Medulla oblongata (tissue), 1 donor: Measurements from ENCODE around the gene CAMTA1.

Experiments used
- DNase-seq: peaks from one replicate; pipeline ENCODE4 v3.0.0-alpha.2; 2015; ENCODE audit errors: extremely low spot score

CAMTA1 gene

DNA sequence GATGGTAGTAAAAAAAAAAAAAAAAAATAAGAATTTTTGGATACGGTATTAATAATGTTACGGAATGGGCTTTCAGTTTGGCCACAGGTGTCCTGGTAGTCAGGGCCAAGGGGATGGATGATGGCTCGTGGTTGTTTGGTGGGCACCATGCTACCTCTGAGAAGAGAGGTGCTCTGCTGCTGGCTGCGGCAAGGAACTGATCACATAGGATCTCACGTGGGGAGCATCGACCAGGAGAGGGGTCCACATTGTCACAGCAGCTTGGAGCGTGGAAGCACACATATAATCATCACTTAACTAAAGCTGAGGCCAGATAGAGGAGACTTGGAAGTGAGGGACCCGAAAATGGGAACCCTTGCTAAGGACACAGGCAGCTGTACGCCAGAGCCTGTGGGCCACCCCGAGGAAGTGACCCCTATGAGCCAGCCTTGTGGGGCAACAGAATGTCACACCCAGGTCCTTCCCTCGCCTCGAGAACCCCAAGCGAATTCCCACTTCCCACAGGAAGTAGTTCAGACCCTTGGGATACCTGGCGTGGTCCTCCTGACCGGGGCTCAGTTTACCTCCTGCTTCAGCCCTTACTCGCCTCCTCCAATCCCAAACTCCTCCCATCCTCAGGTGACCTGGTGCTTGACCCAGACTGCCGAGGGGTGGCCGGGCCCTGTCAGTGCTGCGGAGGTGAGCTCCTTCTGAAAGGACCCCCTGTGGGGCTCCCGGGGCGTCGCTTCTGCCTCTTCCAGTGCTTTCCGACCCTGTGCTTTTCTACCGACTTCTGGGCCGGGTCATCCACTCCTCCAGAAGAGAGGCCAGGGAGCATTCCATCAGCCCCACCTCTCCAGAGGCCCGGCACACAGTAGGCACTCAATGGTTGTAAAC, 222.0 kb downstream of the CAMTA1 start:
- DNase-seq: no peak

DNA sequence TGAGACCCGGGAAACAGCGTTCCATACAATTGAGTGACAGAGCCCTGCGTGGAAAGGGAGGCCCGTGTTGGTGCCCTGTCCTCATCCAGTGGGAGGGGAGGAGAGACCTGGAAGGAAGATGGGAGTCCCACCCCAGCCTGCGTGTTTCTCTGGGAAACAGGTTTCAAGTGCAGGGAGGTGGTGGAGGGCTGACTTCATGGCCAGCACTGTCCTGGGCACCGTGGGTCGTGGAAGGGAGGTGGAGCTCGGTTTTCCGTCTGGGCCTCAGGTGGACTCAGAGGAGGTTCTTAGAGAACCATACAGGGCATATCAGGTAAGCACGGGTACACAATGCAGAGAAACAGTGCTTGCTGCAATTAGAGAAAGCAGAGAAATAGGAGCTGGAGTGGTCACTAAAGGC, 222.6 kb downstream of the CAMTA1 start:
- DNase-seq: no peak

DNA sequence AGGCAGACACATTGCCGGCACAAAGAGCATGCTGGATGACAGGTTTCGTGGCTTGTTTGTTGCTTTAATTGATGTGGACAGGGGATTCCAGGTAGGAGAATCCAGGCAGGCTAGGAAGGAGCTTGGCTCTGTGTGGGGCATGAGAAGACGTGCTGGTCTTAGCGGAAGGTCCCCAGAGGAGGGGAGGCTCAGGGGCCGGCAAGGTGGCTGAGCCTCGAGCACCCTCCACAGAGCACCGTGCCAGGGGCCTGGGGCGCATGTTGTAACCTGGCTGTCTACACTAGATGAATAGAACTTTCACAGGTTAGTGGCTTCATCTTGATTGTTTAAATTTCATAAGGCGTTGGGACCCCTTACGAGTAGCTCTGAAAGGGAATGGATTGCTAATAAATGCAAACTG, 223.1 kb downstream of the CAMTA1 start:
- DNase-seq: no peak

DNA sequence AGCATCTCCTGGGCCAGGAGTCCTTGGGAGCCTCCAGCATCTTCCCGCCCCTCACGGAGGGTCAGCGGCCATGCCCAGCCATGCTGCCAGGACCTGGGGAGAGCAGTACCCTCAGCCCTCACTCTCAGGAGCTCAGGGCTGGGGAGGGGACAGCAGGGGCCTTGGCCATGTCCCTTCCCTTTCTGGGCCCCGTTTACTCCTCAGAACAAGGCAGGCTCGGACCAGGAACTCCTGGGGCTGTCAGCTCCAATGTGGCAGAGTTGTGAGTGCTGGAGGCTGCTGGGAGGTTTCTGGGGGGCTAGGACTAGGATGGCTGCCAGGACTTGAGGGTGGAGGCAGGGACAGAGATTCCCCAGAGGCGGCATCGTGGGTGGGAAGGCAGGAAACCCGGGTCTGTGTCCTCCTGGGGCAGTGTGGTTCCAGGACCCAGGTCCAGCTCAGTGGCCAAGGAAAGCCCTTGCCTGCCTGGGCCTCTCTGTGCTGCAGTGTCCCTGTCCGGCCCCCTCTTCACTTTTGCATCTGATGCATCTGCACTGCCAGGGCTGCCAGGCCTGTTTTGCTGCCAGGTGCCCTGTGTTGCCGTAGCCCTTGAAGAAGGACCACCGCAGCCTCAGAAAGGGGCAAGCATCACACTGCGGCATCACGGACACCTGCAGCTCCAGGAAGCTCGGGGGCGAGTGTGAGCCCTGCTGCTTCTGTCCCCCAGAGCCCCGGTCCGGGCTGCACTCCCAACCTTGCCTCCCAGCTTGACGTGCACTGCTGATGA, 223.9 kb downstream of the CAMTA1 start:
- no peak for DNase-seq

DNA sequence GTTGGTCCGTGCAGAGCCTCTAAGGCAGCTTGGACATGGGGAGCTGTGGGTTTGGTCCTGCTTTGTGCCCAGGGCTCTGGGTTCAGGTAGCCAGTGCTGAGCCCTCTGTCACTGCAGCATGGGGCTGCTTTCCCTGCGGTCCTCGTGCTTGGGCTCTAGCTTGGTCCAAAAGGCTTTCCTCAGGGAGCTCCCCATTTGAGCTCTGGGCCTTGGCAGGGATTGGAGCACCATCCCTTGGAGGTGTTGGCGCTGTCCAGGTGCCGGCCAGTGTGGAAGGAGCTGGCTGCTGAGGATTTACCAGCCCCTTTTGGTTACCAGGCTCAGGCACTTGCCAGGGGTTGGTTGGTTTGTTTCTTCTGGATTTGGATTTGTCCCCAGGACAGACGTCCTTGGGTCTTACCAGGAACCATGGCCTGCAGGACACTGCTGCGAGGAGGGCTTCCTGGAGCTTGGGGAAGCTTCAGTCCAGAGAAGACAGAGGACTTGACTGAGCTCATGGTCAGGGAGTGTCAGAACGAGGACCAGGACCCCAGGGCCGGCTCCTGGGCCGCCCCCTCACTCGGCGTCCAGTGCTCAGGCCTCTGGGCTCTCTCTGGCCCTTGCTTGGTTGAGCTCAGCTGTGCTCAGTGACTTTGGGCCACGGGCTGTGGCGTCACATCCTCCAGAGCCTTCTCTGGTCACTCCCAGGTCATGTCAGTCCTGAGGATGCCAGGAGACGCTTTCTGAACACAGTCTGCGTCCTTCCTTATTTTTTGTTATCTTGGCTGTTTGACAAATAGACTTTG, 224.7 kb downstream of the CAMTA1 start:
- DNase-seq: no peak

DNA sequence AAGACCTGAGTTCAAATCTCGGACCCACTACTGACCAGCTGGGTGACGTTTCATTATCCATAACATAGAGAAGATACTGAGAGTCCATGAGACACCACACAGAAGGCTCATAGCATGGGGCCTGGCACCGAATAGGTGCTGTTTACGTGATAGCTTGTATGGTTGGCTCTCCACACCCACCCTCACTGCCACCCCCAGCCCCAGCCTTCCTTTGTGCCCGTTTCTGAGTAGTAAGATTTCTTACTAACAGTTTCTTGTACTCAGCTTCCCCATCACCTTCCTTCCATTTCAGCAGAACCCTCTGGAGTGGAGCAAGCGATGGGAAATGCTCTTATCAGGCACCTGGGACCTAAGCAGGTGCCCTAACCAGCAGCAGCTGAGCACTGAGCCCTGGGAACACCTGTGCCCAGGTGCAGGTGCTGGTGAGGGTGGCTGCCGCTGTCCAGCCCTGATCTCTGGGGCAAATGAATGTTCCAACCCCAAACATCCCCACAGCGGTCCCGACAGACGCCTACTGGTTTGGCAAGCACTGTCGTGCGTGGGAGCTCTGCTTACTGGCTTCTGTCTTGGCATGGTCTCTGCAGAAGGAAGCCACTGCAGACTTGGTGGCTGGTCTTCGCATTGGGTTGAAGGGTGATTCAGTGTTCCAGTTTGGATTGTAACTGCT, 225.4 kb downstream of the CAMTA1 start:
- no peak for DNase-seq

DNA sequence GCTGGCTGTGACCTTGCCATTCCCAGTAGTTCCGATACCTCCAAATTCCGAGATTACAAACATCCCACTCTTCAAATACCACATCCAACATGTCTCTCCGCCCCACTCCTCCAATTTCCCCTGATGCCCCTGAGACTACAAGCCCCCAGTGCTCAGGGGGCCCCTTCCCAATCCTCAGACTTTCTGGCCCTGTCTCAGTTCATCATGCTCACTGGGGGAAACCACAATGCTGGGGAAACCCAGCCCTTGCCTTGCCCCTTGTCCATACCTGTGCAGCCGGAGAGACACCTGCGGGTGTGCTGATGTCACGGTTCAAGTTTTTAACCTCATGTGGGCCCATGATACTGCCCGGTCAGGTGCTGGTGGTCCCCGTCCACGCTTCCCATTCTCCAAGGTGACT, 226.6 kb downstream of the CAMTA1 start:
- DNase-seq: no peak

DNA sequence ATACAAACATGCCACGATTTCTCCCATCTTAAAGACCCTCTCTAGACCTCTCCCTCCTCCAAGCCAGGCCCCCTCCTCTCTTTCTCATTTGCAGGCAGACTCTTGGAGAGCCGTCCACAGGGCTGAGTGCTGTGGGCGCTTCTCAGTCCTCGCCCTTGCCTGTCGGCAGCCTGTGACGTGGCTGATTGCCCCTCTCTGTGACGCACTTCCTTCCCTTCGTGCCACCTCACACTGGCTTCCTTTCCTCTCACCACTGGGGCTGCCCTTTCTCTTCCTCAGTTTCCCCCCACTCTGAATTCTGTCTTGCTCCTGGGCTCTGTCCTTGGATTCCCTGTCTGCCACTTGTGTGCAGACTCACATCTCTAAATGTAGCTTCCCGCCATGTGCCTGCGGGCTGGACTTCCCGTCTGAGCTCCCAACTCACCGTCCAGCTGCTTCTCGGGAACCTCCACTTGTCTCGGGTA, 227.2 kb downstream of the CAMTA1 start:
- no peak for DNase-seq

DNA sequence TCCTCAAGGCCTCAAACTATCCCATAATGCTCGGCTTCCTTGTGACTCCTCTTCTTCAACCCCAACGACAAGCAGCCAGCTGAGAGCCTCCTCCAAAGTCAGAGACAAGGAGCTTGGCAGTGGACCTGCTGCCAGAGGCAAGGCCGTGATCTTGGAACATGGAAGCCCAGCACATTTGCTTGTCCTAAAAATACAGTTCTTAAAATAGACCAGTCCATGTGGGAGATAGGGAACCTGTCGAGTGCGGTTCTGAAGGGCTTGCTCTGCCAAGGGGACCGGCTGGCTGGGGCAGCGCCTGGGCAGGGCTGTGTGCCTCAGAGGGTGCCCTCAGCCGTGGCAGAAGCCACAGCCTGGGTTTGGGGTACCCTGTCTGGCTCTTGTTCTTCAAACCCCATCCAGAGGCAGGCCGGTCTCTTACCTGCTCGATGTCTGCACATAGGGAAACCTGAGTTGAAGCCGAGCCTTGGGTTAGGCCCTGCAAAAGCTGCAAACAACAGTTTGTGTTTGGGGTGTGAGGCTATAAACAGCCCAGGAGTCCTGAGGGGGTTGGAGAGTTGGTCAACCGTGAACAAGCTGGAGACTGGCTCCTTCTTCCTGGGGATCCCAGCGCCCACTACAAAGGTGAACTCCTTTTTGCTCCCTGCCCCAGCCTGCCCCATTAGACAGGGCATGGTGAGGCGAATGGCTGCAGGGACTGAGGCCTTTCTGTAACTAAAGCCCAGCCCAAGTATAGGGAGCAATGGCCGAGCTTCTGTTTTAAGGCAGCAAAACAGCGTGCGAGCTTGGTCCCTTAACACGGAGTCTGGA, 228.8 kb downstream of the CAMTA1 start:
- peak; percentile 7 for DNase-seq

DNA sequence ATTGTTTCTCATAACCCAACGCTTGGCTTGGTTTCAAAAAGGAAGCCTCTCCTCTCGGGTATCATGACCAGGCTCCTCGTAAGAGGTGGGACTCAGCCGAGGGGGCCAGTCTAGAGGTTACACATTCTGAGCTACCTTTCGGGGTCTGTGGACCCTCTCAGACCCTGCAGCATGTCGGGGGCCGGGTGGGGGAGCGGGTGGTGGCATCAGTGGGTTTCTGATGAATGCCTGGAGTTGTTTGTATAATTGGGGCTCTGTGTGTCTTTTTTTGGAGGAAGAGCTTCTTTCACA, 229.3 kb downstream of the CAMTA1 start:
- no peak for DNase-seq

DNA sequence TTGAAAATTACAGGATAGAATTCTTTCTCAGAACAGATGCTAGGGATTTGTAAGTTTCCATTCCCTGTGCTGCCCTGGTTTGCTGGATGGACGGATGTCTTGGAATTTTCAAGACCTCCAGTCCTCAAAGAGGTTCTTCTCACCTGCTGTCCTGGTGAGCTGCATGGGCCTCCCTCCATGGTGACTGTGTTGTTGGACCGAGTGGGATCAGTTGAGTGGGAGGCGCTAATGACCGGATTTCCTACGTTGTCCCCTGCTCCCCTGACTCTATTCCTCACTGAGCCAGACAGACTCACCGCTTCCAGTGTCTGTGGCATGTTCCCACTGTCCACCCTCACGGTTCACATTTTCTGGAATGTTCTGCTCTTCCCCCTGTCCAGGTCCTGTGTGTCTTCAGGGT, 229.8 kb downstream of the CAMTA1 start:
- no peak for DNase-seq

DNA sequence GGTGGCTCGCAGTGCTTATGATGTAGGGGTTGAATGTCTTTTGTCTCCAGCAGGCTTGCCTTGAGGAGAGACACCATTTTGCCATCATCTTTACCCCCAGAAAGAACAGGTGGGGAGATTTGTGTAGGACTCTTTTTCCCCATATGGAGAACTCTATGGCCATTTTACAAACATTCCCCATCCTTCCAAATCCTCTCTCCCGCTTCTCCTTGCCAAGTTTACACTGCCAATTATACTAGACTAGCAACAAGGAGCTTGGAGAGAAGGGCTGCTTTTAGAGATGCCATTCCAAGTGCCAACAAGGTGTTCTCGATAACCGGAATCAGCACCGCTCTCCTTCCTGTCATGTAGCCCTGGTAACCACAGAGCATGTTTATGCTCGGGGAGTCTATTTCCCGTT, 233.1 kb downstream of the CAMTA1 start:
- DNase-seq: no peak

DNA sequence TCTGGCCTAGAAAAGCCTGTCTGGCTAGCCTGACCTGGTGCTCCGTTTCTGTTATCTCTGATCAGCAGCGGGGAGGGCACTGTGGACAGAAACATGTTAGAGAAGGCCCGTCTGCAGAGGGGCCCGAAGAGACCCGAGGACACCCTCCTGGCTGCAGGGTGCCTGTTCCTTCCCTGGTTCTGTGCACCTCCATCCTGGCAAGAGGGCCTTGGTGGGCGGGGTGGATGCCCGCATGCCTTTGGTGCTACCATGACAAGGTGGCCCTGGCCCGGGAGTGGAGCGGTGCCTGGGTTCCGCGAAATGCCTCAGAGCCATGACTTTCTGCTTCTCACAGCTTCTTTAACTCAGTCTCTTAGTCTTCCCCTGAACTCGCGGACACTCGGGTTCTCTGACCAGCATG, 233.6 kb downstream of the CAMTA1 start:
- DNase-seq: no peak

DNA sequence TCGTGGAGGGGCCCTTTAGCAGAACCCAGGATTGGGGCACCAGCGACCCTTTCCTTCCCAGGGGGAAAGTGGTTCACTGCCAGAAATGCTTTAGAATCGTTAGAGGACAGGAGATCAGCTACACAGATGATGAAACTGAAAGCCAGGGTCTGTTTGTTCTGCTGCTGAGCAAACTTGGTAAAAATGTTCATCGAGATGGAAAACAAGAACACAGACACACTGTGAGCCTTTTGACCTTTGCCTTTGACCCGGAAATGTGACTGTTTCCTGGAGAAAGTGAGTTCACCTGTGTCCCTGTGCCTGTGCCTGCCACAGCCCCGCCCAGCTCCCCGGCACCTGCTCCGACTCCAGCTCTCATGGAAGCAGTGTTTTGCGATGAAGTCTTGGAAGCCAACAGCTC, 234.3 kb downstream of the CAMTA1 start:
- DNase-seq: no peak

DNA sequence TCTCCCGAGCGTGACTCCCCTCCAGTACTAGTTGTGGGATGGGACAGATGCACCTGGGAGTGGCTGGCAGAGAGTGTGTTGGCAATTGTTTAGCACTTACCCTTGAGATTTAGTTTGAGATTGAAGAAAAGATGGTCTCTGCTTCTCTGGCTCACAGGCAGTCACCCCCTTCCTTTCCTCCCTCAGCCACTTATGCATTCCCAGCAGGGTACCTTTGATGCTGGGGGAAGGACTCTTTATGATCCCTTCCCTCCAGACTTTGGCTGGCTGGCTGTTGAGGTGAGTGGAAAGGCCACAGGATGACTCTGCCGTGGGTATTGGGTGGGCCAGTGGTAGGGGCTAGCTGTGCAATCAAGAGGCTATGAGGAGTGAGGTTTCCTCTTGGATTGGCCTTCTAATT, 236.8 kb downstream of the CAMTA1 start:
- no peak for DNase-seq

DNA sequence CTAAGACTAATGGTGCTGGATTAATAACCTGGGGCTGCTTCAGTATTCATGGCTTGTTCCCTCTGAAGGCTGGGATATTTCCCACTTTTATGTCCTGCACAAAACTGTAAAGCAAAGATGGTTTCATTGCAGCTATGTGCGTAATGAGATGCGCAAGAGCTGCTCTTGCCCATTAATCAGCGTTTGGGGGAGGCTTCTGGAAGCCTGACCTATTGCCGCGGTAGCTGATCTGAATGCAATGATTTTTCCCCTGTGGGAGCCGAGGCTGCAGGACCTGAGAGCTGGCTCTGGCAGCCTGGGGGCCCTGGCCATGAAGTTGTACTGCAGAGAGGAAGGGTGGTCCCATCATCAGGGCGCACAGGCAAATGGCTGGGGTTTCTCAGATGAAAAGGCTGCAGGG, 239.8 kb downstream of the CAMTA1 start:
- DNase-seq: no peak

DNA sequence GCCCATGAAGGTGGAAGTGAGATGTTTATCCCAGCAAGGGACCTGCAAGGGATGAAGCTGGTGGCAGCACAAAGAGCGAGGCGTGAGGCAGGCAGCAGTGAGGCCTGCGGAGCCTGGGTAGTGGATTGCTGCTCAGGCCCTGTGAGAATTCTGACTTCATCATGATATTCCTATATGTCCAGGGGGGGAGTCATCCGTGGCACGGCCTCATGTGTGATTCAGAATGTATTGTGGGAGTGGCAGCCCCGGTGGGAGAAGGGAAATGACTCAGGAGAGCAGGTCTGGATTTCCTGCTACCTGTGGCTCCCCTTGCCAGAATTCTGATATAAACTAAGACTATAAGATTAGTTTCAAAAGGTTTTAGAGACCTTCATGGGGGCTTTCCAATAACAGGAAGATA, 240.9 kb downstream of the CAMTA1 start:
- DNase-seq: no peak

DNA sequence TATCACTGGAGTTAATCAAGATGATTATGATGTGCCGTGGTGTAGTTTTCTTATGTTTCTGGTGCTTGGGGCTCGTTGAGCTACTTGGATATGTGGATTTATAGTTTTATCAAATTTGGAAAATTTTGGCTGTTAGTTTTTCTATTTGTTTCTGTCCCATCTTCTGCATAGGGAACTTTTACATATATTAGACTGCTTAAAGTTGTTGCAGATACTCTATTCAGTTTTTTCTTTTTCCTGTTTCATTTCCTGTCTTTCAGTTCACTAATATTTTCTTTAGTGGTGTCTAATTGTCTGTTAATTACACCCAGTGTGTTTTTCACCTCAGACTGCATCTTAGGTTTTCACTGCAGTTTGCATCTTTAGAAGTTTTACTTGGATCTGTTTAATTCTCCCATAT, 247.7 kb downstream of the CAMTA1 start:
- no peak for DNase-seq

DNA sequence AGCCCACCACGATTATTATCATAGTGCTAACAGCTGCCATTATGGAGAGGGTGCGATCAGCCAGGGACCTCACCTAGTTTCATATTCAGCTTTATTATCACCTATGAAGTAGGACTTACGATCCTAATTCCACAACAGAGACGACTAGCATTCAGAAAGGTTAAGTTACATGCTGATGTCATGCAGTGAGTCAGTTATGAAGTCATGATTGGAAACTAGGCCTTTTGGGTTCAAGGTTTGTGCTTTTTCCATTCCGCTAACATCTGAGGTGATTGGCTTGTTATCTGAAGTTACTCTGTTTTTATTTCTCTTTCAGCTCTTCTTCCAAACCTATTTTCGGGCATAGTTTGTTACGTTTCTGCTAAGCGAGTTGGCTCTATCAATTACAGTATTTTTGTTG, 251.1 kb downstream of the CAMTA1 start:
- no peak for DNase-seq

DNA sequence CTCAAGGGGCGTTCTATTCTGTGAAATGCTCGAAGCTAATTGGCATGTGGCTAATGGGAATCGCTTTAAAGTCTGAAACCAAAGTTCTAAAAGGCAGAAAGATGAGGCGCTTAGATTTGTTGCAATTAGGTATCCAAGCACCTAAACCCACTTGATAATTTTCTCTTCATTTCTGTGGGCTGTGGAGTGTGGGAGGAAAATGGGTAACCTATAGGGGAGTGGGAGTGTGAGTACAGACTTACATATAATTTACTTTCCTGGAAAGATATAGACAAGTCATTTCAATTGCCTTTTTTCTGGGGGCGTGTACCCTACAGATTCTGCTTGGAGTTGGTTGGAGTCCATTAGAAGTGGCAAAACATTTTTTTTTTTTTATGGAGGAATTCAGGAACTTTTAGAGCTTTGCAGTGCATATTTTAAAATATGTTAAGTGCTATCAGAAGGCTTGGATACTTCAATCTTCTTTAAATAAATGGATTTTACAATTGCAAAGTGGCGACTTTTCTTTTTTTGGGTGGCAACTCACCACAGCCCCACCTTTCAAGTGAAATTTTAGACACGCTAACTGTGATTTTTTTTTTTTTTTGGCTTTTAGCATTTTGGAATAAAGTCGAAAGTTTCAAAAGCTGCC, 254.5 kb downstream of the CAMTA1 start:
- no peak for DNase-seq
